Measurements from ENCODE around the gene VRK3. TPM values are rescaled to one million over a fixed set of nuclear protein-coding genes. Genes with fewer than 3 reads are reported as not detected.

The VRK3 gene
- total RNA-seq, 4 donors from 2014 or later = 14.4 to 43.0 (median 27.6) TPM

DNA sequence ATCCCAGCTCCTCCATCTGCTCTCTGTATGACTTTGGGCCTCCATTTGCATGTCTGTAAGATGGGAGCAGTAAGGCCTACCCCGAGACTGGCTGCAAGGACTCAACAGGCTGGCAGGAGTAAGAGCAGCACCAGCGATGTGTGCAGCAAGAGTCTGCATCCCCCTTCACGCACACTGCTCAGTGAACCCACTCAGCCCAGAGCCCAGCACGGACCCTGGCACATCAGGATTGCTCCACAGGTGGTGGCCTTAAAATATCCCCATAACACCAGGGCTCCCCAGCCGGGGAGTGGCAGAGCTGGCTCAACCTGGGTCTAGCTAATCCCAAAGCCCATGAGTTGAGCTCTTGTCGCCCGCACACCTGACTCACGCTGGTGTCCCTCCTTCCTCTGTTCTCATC is 23.4 kb downstream of the VRK3 start:
- no peak for ATAC-seq (ENCODE audit: low FRiP score)
- TF ChIP-seq, protein P1, sequence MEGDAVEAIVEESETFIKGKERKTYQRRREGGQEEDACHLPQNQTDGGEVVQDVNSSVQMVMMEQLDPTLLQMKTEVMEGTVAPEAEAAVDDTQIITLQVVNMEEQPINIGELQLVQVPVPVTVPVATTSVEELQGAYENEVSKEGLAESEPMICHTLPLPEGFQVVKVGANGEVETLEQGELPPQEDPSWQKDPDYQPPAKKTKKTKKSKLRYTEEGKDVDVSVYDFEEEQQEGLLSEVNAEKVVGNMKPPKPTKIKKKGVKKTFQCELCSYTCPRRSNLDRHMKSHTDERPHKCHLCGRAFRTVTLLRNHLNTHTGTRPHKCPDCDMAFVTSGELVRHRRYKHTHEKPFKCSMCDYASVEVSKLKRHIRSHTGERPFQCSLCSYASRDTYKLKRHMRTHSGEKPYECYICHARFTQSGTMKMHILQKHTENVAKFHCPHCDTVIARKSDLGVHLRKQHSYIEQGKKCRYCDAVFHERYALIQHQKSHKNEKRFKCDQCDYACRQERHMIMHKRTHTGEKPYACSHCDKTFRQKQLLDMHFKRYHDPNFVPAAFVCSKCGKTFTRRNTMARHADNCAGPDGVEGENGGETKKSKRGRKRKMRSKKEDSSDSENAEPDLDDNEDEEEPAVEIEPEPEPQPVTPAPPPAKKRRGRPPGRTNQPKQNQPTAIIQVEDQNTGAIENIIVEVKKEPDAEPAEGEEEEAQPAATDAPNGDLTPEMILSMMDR (IDR thresholded peaks at IDR 0.05) = no peak
- DNase-seq (ENCODE audit: low spot score) = no peak

DNA sequence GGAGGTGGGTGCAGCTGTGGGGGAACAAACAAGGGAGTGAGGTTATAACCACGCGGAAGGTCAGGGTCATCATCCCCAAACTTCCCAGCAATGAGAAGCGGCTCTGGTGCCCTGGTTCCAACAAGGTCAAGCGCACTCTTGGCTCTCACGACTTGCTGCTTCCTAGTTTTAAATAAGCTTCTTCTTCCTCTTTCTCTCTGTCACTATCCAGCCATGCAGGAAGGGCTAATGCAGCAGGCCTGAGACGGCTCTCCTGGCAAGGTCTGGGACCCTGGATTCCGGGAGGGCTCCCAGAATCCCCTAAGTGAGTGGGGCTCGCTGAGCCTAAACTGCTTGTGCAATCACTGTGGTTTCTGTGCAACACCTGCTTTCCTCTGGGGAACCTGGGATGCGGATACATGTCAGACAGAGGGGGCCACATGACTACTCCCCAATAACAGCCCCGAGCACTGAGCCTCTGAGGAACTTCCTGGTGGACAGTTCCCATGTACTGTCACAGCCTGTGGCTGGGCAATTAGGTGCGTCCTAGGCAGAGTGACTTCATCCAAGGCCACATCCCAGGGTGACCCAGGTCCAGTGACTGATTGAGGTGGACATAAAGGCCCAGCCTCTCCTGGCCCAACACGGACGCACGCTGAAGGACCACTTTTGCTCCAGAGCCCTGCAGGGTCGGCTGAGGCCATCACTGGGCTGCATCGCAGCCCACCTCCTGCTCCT is 24.2 kb downstream of the VRK3 start:
- TF ChIP-seq, protein P1 (IDR thresholded peaks at IDR 0.05) = no peak
- DNase-seq (ENCODE audit: low spot score) = no peak
- no peak for ATAC-seq (ENCODE audit: low FRiP score)

DNA sequence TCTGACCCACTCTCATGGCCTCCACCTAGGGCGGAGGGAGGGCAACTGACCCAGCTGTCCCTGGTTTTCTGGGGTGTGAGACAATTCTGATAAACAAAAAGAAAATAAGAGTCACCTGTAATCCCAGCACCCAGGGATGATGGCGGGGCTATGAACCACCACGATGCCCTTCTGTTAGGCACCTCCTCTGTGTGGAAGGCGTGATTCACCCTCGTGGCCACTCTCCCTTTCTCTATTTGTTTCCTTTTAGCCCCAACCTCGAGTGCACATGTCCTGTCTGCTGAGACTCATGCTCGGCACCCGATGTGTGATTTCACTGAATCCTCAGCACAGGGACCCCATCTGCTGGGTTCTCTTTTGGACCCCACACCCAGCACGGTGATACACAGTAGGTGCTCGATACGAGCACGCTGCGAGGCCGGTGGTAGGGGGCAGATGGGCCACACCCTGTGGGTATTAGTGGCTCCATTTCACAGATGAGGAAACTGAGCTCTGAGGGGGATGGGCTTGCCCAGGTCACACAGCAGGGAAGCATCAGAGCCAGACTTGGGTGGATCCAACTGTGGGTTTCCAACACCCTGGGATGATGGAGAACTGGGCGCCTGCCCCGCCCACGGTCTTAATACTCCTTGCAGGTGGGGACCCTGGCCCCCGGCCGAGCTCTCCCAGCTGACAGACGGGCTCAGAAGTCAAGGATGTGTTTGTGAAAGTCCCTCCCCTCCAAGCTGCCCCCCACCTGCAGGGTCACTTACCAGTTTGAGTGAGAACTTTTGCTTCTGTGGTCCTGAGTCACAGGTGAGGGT is 24.9 kb downstream of the VRK3 start:
- TF ChIP-seq, protein P1 (IDR thresholded peaks at IDR 0.05) = no peak
- DNase-seq (ENCODE audit: low spot score) (no peak), ATAC-seq (ENCODE audit: low FRiP score) (no peak)

DNA sequence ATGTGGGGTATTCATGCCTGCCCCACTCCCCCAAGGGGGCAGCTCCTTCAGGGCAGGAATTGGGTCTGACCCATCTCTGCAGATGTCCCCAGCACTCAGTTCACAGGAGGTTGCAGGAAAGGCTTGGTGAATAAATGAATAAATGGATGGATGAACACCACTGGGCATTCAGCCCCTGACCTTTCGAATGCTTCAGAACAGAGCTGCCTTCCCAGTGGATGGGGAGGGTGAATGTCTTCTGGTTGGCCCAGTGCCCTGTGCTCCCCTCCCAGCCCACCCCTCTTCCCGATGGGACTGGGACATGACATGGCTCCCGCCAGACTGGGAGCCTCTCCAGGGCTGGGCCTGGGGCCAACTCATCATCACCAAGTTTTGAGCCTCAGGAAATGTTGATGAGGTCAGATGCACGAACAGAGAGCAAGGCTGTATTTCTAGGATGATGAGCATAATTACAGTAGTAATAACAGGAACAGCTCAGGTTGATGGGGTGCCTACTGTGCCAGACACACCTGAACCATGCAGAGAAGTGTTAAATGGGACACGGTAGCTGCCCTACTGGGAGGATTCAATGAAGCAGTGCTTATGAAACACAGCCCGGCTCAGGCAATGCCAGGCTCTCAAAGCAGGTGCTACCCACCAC is 25.7 kb downstream of the VRK3 start:
- DNase-seq (ENCODE audit: low spot score) (no peak), ATAC-seq (ENCODE audit: low FRiP score) (no peak)
- TF ChIP-seq, protein P1 (IDR thresholded peaks at IDR 0.05) = no peak

DNA sequence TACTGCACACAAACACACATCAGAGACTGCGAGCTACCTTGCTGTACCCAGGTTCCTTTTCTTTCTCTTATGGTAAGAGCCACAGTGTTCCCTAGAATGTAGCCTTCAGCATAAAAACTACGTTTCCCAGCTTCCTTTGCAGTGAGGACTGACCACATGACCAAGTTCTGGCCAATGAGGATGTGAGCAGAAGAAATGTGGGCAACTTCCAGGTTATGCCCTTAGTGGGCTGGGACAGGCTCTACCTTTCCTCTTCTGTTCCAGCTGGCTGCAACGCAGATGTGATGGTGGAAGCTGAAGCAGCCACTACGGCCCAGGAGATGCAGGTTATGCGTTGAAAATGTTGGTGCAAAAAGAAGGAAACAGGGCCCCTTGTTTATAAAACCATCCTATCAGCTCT is 27.5 kb downstream of the VRK3 start:
- DNase-seq (ENCODE audit: low spot score) (no peak), ATAC-seq (ENCODE audit: low FRiP score) (no peak)
- TF ChIP-seq, protein P1 (IDR thresholded peaks at IDR 0.05) = no peak

DNA sequence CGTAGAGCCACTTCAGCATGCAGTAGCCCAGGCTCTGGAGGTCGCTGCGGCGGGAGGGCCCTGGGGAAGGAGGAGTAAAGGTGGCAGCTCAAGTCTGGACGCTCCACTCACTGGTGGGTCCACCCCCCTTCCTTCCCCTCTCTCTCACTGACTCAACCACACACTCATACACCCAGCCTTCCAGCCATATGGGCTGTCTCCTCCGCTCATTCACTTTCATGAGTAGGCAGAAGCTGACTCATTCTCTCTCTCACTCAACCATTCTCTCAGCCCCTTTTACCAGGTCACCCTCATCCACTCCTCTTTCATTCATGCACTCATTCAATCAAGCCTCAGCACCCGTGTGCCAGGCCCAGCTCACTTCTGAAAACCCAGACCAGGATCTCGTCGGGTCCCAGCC is 36.7 kb downstream of the VRK3 start:
- ATAC-seq (ENCODE audit: low FRiP score) (no peak), DNase-seq (ENCODE audit: low spot score) (no peak)
- TF ChIP-seq, protein P1 (IDR thresholded peaks at IDR 0.05) = no peak
